Measurements from ENCODE around the gene SFMBT1. TPM values are rescaled to one million over a fixed set of nuclear protein-coding genes. Genes with fewer than 3 reads are reported as not detected.

The SFMBT1 gene
- total and polyA plus RNA-seq, 2 experiments from 2014 or later: 8.5 to 18.1 TPM

GRCh38 chr3:52979190-52979983, 66.5 kb downstream of the SFMBT1 start:
- no peaks in the 10 kb centered on the region for H3K36me3 ChIP-seq (replicated peaks; ENCODE audit: insufficient read depth, low read depth)
- H3K27ac ChIP-seq: no peak overlapping the region
- no peak overlapping the region for H3K4me2 ChIP-seq
- peaks cover 6% of the 10 kb centered on the region for H3K79me2 ChIP-seq
- no peak for TF ChIP-seq EZH2phosphoT487 (IDR thresholded peaks at IDR 0.05; ENCODE audit: low read depth, severe bottlenecking, unreplicated experiment)
- no peaks in the 10 kb centered on the region for H3K9me2 ChIP-seq (replicated peaks; ENCODE audit: insufficient read depth)
- no peaks in the 10 kb centered on the region for H4K20me1 ChIP-seq (ENCODE audit: insufficient read depth, poor library complexity, severe bottlenecking)
- no peaks in the 10 kb centered on the region for H3K9me3 ChIP-seq (ENCODE audit: low read depth)
- no peak for DNase-seq (ENCODE audit: low spot score)
- no peak overlapping the region for H3K4me3 ChIP-seq
- H3K4me1 ChIP-seq (ENCODE audit: insufficient read depth): no peaks in the 10 kb centered on the region
- 78% methylated on average over 5 of the region's 5 CpGs for WGBS (ENCODE audit: low lambda C conversion rate, missing lambda C conversion rate)
- no peaks in the 10 kb centered on the region for H3K27me3 ChIP-seq
- H2AFZ ChIP-seq: no peak overlapping the region

GRCh38 chr3:52978109-52978754, 67.6 kb downstream of the SFMBT1 start:
- H3K4me3 ChIP-seq: no peak overlapping the region
- H4K20me1 ChIP-seq (ENCODE audit: insufficient read depth, poor library complexity, severe bottlenecking): no peaks in the 10 kb centered on the region
- H3K36me3 ChIP-seq (replicated peaks; ENCODE audit: insufficient read depth, low read depth): no peaks in the 10 kb centered on the region
- H3K4me1 ChIP-seq (ENCODE audit: insufficient read depth): no peaks in the 10 kb centered on the region
- DNase-seq (ENCODE audit: low spot score): no peak
- WGBS (ENCODE audit: low lambda C conversion rate, missing lambda C conversion rate): 92% methylated on average over 3 of the region's 3 CpGs
- no peak overlapping the region for H3K4me2 ChIP-seq
- H3K79me2 ChIP-seq: peaks cover 3% of the 10 kb centered on the region
- no peak for TF ChIP-seq CTCF (IDR thresholded peaks at IDR 0.05; ENCODE audit: poor library complexity)
- TF ChIP-seq EZH2 (IDR thresholded peaks at IDR 0.05; ENCODE audit: borderline replicate concordance): no peak
- no peak for TF ChIP-seq EZH2phosphoT487 (IDR thresholded peaks at IDR 0.05; ENCODE audit: low read depth, severe bottlenecking, unreplicated experiment)
- no peak overlapping the region for H2AFZ ChIP-seq
- H3K27ac ChIP-seq: no peak overlapping the region
- no peaks in the 10 kb centered on the region for H3K9me3 ChIP-seq (ENCODE audit: low read depth)
- H3K9me2 ChIP-seq (replicated peaks; ENCODE audit: insufficient read depth): no peaks in the 10 kb centered on the region
- no peaks in the 10 kb centered on the region for H3K27me3 ChIP-seq

GRCh38 chr3:52973806-52974205, 72.1 kb downstream of the SFMBT1 start:
- no peak for DNase-seq (ENCODE audit: low spot score)
- Histone ChIP-seq H3K9me3 (ENCODE audit: low read depth) (no peaks in the 10 kb centered on the region), H3K79me2 (peaks cover 11% of the 10 kb centered on the region), H3K4me3 (no peak overlapping the region), H3K4me2 (no peak overlapping the region), H3K36me3 (replicated peaks; ENCODE audit: insufficient read depth, low read depth) (no peaks in the 10 kb centered on the region), H3K9me2 (replicated peaks; ENCODE audit: insufficient read depth) (no peaks in the 10 kb centered on the region), H3K27ac (no peak overlapping the region), H2AFZ (no peak overlapping the region), H4K20me1 (ENCODE audit: insufficient read depth, poor library complexity, severe bottlenecking) (no peaks in the 10 kb centered on the region), H3K27me3 (no peaks in the 10 kb centered on the region), H3K4me1 (ENCODE audit: insufficient read depth) (no peaks in the 10 kb centered on the region)
- WGBS (ENCODE audit: low lambda C conversion rate, missing lambda C conversion rate): 88% methylated on average over 4 of the region's 4 CpGs
- TF ChIP-seq EZH2 (IDR thresholded peaks at IDR 0.05; ENCODE audit: borderline replicate concordance): no peak
- TF ChIP-seq CTCF (IDR thresholded peaks at IDR 0.05; ENCODE audit: poor library complexity): no peak
- TF ChIP-seq EZH2phosphoT487 (IDR thresholded peaks at IDR 0.05; ENCODE audit: low read depth, severe bottlenecking, unreplicated experiment): no peak

- Histone ChIP-seq H3K9me2 (replicated peaks; ENCODE audit: insufficient read depth) (no peaks in the 10 kb centered on the region), H3K4me2 (no peak overlapping the region), H3K27me3 (no peaks in the 10 kb centered on the region), H3K27ac (no peak overlapping the region), H3K36me3 (replicated peaks; ENCODE audit: insufficient read depth, low read depth) (no peaks in the 10 kb centered on the region), H4K20me1 (ENCODE audit: insufficient read depth, poor library complexity, severe bottlenecking) (no peaks in the 10 kb centered on the region), H3K9me3 (ENCODE audit: low read depth) (no peaks in the 10 kb centered on the region), H3K79me2 (peaks cover 11% of the 10 kb centered on the region), H2AFZ (no peak overlapping the region), H3K4me3 (no peak overlapping the region), H3K4me1 (ENCODE audit: insufficient read depth) (no peaks in the 10 kb centered on the region)
- no peak for DNase-seq (ENCODE audit: low spot score)
- TF ChIP-seq EZH2 (IDR thresholded peaks at IDR 0.05; ENCODE audit: borderline replicate concordance): no peak
- 83% methylated on average over 3 of the region's 3 CpGs for WGBS (ENCODE audit: low lambda C conversion rate, missing lambda C conversion rate)
Measured at GRCh38 chr3:52971895-52972294, 74.0 kb downstream of the SFMBT1 start.

Measured in hepatocyte (in vitro differentiated cells).